HepG2 (cell line): ENCODE data around the gene S1PR3. TPM values are rescaled to one million over a fixed set of nuclear protein-coding genes. Genes with fewer than 3 reads are reported as not detected.

Source experiments
- ATAC-seq: fragments of 200-7000 bp; cut with Tn5 transposase; 3 replicates; pipeline ENCODE4 v1.9.1; 2020; ENCODE audit warnings: mild to moderate bottlenecking, moderate library complexity
- BruUV-seq: library from RNA; stranded (reverse); fragments of 400-500 nt; replicated peaks from 2 replicates; lab custom pipeline; 2021; lab: Mats Ljungman, UMichigan
- CTCF ChIA-PET: fragments of 300-600 bp; formaldehyde crosslinking; extraction: SDS; loops from one replicate; lab custom pipeline; 2021; ENCODE audit warnings: low total read pairs, inconsistent platforms, low intra/inter-chr PET ratio; lab: Yijun Ruan, JAX
- POLR2A ChIA-PET: fragments of 350-600 bp; sonication (Branson Sonifier 250); formaldehyde crosslinking; loops from one replicate; lab custom pipeline; 2020; ENCODE audit warnings: antibody characterized with exemption, inconsistent platforms; lab: Yijun Ruan, JAX
- DNase-seq: peaks from one replicate; pipeline ENCODE4 v3.0.0-alpha.2; 2015; ENCODE audit warnings: low spot score
- FAIRE-seq: peaks from 3 replicates; lab custom pipeline; 2011; peaks lifted over from hg19 to GRCh38; lab: Jason Lieb, UNC
- H2AFZ ChIP-seq: one replicate; pipeline ENCODE4 v1.6.1; 2011; ENCODE audit warnings: low read length, inconsistent platforms
- H3K27ac ChIP-seq: fragments of 300-600 bp; 3 replicates; pipeline ENCODE4 v1.8.0; 2011; ENCODE audit warnings: mixed run types, mild to moderate bottlenecking, mixed read lengths, low read length, inconsistent platforms; ENCODE audit not compliant: insufficient read depth; ENCODE audit errors: extremely low read length
- H3K27me3 ChIP-seq, 2 experiments: fragments of 200-600 bp in 1 of 2; 2 replicates in 1 of 2; 3 replicates in 1 of 2; pipeline versions ENCODE4 v1.6.0 to v1.8.0; 2011; ENCODE audit warnings: low read length in 2 of 2, mild to moderate bottlenecking in 2 of 2, moderate library complexity in 2 of 2, inconsistent platforms in 1 of 2; ENCODE audit not compliant: insufficient read depth in 2 of 2, control insufficient read depth in 1 of 2
- H3K36me3 ChIP-seq, 2 experiments: fragments of 200-600 bp in 1 of 2; replicated peaks in 1 of 2; 2 replicates in 1 of 2; 3 replicates in 1 of 2; pipeline versions ENCODE4 v1.5.1 to v1.8.0; 2011; ENCODE audit warnings: low read length in 2 of 2, inconsistent platforms in 1 of 2; ENCODE audit not compliant: insufficient read depth in 2 of 2, control insufficient read depth in 1 of 2
- H3K4me1 ChIP-seq: 2 replicates; pipeline ENCODE4 v1.5.1; 2012; ENCODE audit warnings: low read length, inconsistent platforms; ENCODE audit not compliant: insufficient read depth
- H3K4me2 ChIP-seq: 2 replicates; pipeline ENCODE4 v1.6.0; 2011; ENCODE audit warnings: low read depth, low read length, inconsistent platforms
- H3K4me3 ChIP-seq, 3 experiments: fragments of 200-600 bp in 1 of 3; sonication (generic), shearing (Covaris generic) in 1 of 3; replicated peaks in 1 of 3; 2 replicates each; pipeline ENCODE4 v1.5.1; 2011 to 2016; ENCODE audit warnings: low read length in 3 of 3, inconsistent platforms in 2 of 3, low read depth in 2 of 3, mild to moderate bottlenecking in 2 of 3, control low read depth in 1 of 3, mixed read lengths in 1 of 3; ENCODE audit not compliant: insufficient read depth in 1 of 3
- H3K79me2 ChIP-seq: one replicate; pipeline ENCODE4 v1.6.1; 2011; ENCODE audit warnings: low read length, inconsistent platforms; ENCODE audit not compliant: insufficient read depth
- H3K9ac ChIP-seq: 2 replicates; pipeline ENCODE4 v1.6.0; 2011; ENCODE audit warnings: mild to moderate bottlenecking, low read depth, low read length, inconsistent platforms; ENCODE audit not compliant: insufficient read depth
- H3K9me3 ChIP-seq: 2 replicates; pipeline ENCODE4 v1.5.1; 2012; ENCODE audit warnings: mild to moderate bottlenecking, low read length
- H4K20me1 ChIP-seq: 2 replicates; pipeline ENCODE4 v1.6.0; 2011; ENCODE audit warnings: inconsistent platforms, mild to moderate bottlenecking, low read length, moderate library complexity; ENCODE audit not compliant: insufficient read depth
- LCORL ChIP-seq, 2 experiments: fragments of 450-650 bp in 1 of 2; sonication (generic) in 1 of 2; formaldehyde crosslinking in 1 of 2; IDR thresholded peaks; 2 replicates each; pipeline versions ENCODE4 v1.5.0 to v1.6.1; 2017 to 2020; ENCODE audit warnings: antibody characterized with exemption in 1 of 2, missing genetic modification reagents in 1 of 2
- NAIF1 ChIP-seq: sonication (generic); formaldehyde crosslinking; IDR thresholded peaks from 2 replicates; pipeline ENCODE4 v1.5.0; 2020; ENCODE audit warnings: mild to moderate bottlenecking, missing genetic modification reagents, borderline replicate concordance
- TERF1 ChIP-seq: sonication (generic); formaldehyde crosslinking; IDR thresholded peaks from 2 replicates; pipeline ENCODE4 v1.8.0; 2022; ENCODE audit warnings: mild to moderate bottlenecking, missing genetic modification reagents, moderate library complexity
- WGBS: methylation state at CpG from one replicate; pipeline ENCODE4 v1.1.6; 2017; ENCODE audit warnings: low lambda C conversion rate; 5-methylcytosine and 5-hydroxymethylcytosine counted together
- in situ Hi-C: cut with HindIII; loops from 2 replicates; pipeline ENCODE4 v1.10.0; 2017; ENCODE audit warnings: low pct_unique_long_range_greater_than_20kb; ENCODE audit not compliant: extremely low pct_ligation_motif_present
- intact Hi-C: fragments of 100-400 bp; cut with micrococcal nuclease; formaldehyde crosslinking; loops from one replicate; pipeline ENCODE4 v1.10.0; 2022; ENCODE audit not compliant: unreplicated experiment
- polyA plus RNA-seq, 8 experiments: library from polyadenylated mRNA; depleted of rRNA in 3 of 8; stranded (reverse) in 7 of 8; unstranded in 1 of 8; fragments of >200 nt; fragmentation: Illumina TruSeq in 4 of 8; extraction: Trizol in 4 of 8; gene quantifications; 2 replicates each; pipeline versions ENCODE4 v1.2.1 to v1.2.3, GENCODE V29; 2011 to 2016; ENCODE audit warnings: low read depth in 4 of 8, missing spikeins in 1 of 8, mixed read lengths in 1 of 8; ENCODE audit not compliant: insufficient read depth in 1 of 8
- total RNA-seq, 5 experiments: library from RNA; depleted of rRNA; stranded (reverse); fragments of >200 nt; fragmentation: Illumina TruSeq; extraction: Trizol; gene quantifications; 2 replicates each; pipeline ENCODE4 v1.2.3, GENCODE V29; 2016; ENCODE audit warnings: low read depth in 1 of 5
- TF ChIP-seq, protein P1 (sequence below): IDR thresholded peaks from 2 replicates; pipeline ENCODE4 v1.6.1; 2016; ENCODE audit warnings: low read depth, borderline replicate concordance

The S1PR3 gene
- total and polyA plus RNA-seq, 2 of the 13 experiments (the other 11 are each of a cell fraction or from before 2014, with no cell fraction given) = 0.02 TPM; not detected in 1

- TF ChIP-seq NAIF1 (CRISPR knock-in tag) = no peak
- TF ChIP-seq, protein P1, sequence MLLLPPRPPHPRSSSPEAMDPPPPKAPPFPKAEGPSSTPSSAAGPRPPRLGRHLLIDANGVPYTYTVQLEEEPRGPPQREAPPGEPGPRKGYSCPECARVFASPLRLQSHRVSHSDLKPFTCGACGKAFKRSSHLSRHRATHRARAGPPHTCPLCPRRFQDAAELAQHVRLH = no peak
These were observed 14.1 kb downstream of the S1PR3 start (continued) for GRCh38 chr9:89005323-89005722.

- Histone ChIP-seq H2AFZ (no peak overlapping the region), H3K27me3 (peaks cover 0 to 4% of the 10 kb centered on the region in 2 experiments; a peak in 1 of 5 replicates), H3K9ac (no peak overlapping the region), H4K20me1 (no peaks in the 10 kb centered on the region), H3K4me2 (no peak overlapping the region), H3K4me1 (no peaks in the 10 kb centered on the region), H3K4me3 (no peak overlapping the region), H3K27ac (no peak overlapping the region), H3K79me2 (no peaks in the 10 kb centered on the region), H3K36me3 (no peaks in the 10 kb centered on the region), H3K9me3 (no peaks in the 10 kb centered on the region)
- no TSS peak for BruUV-seq
- 4% methylated on average over 2 of the region's 2 CpGs for WGBS
- ChIA-PET CTCF (no interaction called here), POLR2A (no interaction called here)
- intact Hi-C loops = no loop called here
- FAIRE-seq (no peak), ATAC-seq (no peak), DNase-seq (no peak)
- no peak for TF ChIP-seq TERF1 (CRISPR knock-in tag)
- 0 out of 2 replicates have a peak, but pooled peaks have one; percentile 47 for TF ChIP-seq LCORL (IDR thresholded peaks at IDR 0.05)
- TF ChIP-seq LCORL (CRISPR knock-in tag; IDR thresholded peaks at IDR 0.05) = no peak
- in situ Hi-C loops = no loop called here
These were observed 15.0 kb downstream of the S1PR3 start for GRCh38 chr9:89006267-89006666.
